ENCODE results near the gene SKI. TPM values are rescaled to one million over a fixed set of nuclear protein-coding genes. Genes with fewer than 3 reads are reported as not detected.

Gene SKI
- total RNA-seq, 1 donor from 2014 or later: 62.0 TPM

- DNase-seq (ENCODE audit: low read depth, low spot score): no peak
- H3K36me3 Mint-ChIP-seq (ENCODE audit: low read depth): no peaks in the 10 kb centered on the region
- TF ChIP-seq CTCF (conservative IDR thresholded peaks at IDR 0.05): no peak
- H3K27ac Mint-ChIP-seq (ENCODE audit: unreplicated experiment): no peak overlapping the region
- H3K4me3 Mint-ChIP-seq: peak overlapping the region; percentile 29
- H3K4me1 Mint-ChIP-seq: peaks cover 16% of the 10 kb centered on the region
- H3K9me3 Mint-ChIP-seq: no peaks in the 10 kb centered on the region
- H3K27me3 Mint-ChIP-seq (ENCODE audit: low read depth): no peaks in the 10 kb centered on the region
Observed at GRCh38 chr1:2185880-2186855, 42.0 kb upstream of the SKI start.

GRCh38 chr1:2186901-2187300 is 41.2 kb upstream of the SKI start:
- peak overlapping the region; percentile 29 for H3K4me3 Mint-ChIP-seq
- peaks cover 20% of the 10 kb centered on the region for H3K4me1 Mint-ChIP-seq
- no peak overlapping the region for H3K27ac Mint-ChIP-seq (ENCODE audit: unreplicated experiment)

GRCh38 chr1:2187619-2188018 is 40.5 kb upstream of the SKI start:
- Mint-ChIP-seq H3K27me3 (ENCODE audit: low read depth) (no peaks in the 10 kb centered on the region), H3K27ac (ENCODE audit: unreplicated experiment) (no peak overlapping the region), H3K4me3 (no peak overlapping the region), H3K9me3 (no peaks in the 10 kb centered on the region), H3K4me1 (peaks cover 20% of the 10 kb centered on the region), H3K36me3 (ENCODE audit: low read depth) (no peaks in the 10 kb centered on the region)
- no peak for TF ChIP-seq CTCF (conservative IDR thresholded peaks at IDR 0.05)
- no peak for DNase-seq (ENCODE audit: low read depth, low spot score)

More at GRCh38 chr1:2186901-2187300, 41.2 kb upstream of the SKI start:
- DNase-seq (ENCODE audit: low read depth, low spot score): no peak
- H3K36me3 Mint-ChIP-seq (ENCODE audit: low read depth): no peaks in the 10 kb centered on the region
- no peak for TF ChIP-seq CTCF (conservative IDR thresholded peaks at IDR 0.05)
- H3K27me3 Mint-ChIP-seq (ENCODE audit: low read depth): no peaks in the 10 kb centered on the region
- no peaks in the 10 kb centered on the region for H3K9me3 Mint-ChIP-seq

GRCh38 chr1:2188336-2188735 is 39.8 kb upstream of the SKI start:
- peak overlapping the region; percentile 44 for H3K4me3 Mint-ChIP-seq
- no peaks in the 10 kb centered on the region for H3K9me3 Mint-ChIP-seq
- peaks cover 20% of the 10 kb centered on the region for H3K4me1 Mint-ChIP-seq
- no peak for TF ChIP-seq CTCF (conservative IDR thresholded peaks at IDR 0.05)
- H3K27me3 Mint-ChIP-seq (ENCODE audit: low read depth): no peaks in the 10 kb centered on the region
- no peak for DNase-seq (ENCODE audit: low read depth, low spot score)
- no peak overlapping the region for H3K27ac Mint-ChIP-seq (ENCODE audit: unreplicated experiment)
- no peaks in the 10 kb centered on the region for H3K36me3 Mint-ChIP-seq (ENCODE audit: low read depth)

- H3K4me1 Mint-ChIP-seq: peaks cover 20% of the 10 kb centered on the region
- no peak for TF ChIP-seq CTCF (conservative IDR thresholded peaks at IDR 0.05)
- peak overlapping the region; percentile 82 for H3K4me3 Mint-ChIP-seq
- H3K9me3 Mint-ChIP-seq: no peaks in the 10 kb centered on the region
- peak; percentile 87 for DNase-seq (ENCODE audit: low read depth, low spot score)
- H3K27me3 Mint-ChIP-seq (ENCODE audit: low read depth): no peaks in the 10 kb centered on the region
- peak overlapping the region; percentile 78 for H3K27ac Mint-ChIP-seq (ENCODE audit: unreplicated experiment)
- H3K36me3 Mint-ChIP-seq (ENCODE audit: low read depth): no peaks in the 10 kb centered on the region
Observed at GRCh38 chr1:2189459-2190425, 38.4 kb upstream of the SKI start.

All from neural crest cell (in vitro differentiated cells).